Muscle of arm (tissue), 12 donors: ENCODE measurements around the gene ZCCHC2. TPM values are rescaled to one million over a fixed set of nuclear protein-coding genes. Genes with fewer than 3 reads are reported as not detected.

Source experiments
- DNase-seq: peaks from one replicate; pipeline ENCODE4 v3.0.0-alpha.2; 2013
- polyA plus RNA-seq, 12 donors: library from polyadenylated mRNA; unstranded; fragments of 120-200 nt; gene quantifications; one replicate each; pipeline ENCODE4 v1.2.1, GENCODE V29; 2013; ENCODE audit not compliant: insufficient read length in 12 of 12

The ZCCHC2 gene
- polyA plus RNA-seq, 12 donors: 8.0 to 19.9 (median 9.7) TPM; not detected in 1

DNA sequence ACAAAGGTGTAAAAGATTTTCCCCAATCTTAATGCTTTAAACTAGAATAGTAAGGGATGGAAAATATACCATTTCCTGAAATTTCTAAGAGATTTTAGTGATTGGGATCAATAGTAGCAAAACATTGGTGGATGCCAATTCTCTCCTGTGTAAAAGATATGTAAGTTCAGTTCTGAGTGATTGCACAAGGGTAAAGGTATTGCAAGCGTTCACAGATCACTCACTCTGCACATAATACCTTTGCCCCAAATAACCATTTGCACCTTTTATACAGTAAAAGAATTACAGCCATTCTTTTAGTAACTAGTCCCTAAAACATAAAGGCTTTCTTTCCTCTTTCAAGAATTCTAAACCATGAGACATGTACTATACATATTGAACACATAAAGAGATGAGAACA is 13.0 kb upstream of the ZCCHC2 start:
- DNase-seq: no peak

DNA sequence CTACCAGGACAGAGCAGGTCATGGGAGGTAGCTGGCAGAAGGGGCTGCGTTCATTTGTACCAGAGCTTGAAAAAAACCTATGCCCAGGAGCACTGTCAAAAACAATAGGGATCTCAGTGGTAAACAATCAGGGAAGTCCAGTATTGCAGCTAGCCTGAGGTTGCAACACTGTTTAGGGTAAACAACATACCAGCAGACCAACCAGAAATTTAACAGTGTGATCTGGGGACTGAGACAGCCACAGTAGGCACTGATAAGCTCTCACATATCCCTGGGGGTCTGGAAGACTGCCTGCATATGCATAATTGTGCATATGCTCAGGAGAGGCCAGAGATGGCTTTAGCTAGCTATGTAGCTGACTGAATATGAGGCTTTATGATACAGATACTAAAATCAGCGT is 12.0 kb upstream of the ZCCHC2 start:
- DNase-seq: no peak

DNA sequence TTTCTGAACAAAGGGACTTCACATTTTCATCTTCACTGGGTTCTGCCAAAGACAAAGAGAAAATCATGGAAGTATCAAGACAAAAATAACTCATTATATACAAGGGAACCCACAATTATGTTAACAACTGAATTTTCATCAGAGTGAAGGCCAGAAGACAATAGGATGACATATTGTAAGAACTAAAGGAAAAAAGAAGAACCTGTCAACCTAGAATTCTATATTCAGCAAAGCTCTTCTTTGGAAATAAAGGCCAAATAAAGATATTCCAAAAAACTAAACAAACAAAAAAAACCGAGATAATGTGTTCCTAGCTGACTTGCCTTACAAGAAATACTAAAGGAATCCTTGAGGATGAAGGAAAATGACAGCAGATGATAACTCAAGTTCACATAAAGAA is 10.3 kb upstream of the ZCCHC2 start:
- no peak for DNase-seq

DNA sequence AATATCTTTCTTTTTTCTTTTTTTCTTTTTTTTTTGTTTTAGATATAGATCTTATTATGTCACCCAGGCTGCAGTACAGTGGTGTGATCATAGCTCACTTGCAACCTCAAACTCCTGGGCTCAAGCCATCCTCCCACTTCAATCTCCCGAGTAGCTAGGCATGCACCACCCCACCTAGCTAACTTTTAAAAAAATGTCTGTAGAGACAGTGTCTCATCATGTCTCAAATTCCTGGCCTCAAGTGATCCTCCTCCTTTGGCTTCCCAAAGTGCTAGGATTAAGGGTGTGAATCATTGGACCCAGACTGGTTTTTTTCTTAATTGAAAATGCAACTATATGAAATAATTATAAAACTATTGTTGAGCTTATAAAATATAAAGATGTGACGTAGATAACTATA is 9.8 kb upstream of the ZCCHC2 start:
- DNase-seq: no peak

DNA sequence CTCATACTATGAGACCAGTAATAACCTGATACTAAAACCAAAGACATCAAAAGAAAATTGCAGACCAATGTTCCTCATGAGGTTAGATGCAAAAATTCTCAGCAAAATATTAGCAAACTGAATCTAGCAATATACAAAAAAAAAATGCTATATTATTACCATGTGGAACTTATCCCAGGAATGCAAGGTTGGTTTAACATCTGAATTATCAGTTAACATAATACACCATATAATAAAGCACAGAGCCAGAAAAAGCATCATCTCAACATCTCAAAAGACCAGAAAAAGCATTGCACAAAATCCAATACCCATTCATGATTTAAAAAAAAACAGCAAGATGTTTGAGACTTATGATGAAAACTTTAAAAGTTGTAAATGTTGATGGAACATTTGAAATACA is 8.3 kb upstream of the ZCCHC2 start:
- no peak for DNase-seq

DNA sequence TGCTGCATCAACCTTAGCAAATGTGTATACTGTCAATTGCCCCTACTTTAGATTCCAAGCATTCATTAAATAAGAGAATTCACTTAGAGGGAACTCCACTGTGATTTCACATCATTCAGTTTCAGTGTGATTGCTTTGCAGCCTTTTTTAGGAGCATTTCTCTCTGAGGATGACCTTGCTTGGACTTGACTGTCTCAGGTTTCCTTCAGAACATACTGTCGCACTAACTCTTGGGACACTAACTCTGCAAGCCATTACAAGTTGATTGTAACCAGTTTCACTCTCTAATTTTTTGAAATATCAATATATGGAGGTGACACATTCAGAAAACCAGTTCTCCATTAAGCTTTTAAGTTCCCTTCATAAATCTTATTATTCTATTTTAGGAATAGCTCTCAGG is 6.6 kb upstream of the ZCCHC2 start:
- no peak for DNase-seq

DNA sequence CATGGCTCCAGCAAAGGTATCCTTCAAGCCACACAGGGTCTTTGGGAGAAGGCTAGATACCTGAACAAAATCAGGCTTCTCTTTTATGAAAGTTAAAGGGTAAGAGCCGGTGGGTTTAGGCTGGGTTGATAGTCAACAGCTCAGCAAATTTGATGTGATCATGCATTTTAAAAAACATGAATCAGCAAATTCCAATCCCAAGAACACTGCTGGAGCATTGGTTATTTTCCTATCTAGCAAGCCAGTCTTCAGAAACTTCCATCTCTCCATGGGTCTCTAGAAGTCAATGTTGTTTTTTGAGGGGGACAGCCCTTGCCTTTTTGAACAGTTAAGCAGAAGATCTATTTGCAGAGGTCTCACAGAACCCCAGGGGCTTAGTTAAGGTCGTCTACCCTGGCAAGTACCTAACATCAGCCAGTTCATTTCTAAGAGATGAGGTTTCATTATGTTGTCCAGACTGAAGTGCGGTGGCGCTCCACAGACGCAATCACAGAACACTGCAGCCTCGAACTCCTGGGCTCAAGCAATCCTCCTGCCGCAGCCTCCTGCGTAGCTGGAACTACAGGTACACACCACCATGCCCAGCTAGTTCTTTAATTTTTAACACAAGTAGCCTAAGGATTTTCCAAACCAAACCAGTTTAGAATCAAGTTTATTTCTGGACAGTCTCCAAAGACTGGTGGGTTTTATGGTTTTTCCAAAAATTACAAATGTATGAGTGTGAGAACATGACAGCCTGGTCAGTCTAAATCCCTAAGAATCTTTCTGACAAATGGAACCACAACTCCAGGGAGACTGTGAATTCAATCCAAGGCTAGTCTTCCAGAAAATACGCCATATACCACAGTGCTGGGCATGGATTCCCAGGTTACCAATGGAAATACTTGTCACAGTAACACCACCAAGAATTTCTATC is 4.1 kb upstream of the ZCCHC2 start:
- DNase-seq: no peak

DNA sequence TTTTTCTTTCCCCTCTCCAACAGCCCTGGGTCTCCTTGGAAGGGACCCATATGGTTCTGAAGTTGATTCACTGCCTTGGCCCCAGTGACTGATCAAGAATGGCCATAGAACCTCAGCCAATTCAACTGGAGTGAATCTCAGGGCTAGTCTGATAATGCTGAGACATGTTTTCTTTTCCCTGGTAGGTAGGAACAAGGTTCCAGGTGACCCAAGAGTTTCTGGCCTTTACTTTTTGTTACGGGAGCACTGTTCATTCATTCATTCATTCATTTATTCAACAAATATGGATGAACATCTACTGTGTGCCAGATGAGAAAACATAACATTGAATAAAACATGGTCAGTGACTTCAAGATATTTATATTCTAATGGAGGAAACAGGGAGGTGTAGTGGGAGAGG is 3.1 kb upstream of the ZCCHC2 start:
- DNase-seq: no peak

DNA sequence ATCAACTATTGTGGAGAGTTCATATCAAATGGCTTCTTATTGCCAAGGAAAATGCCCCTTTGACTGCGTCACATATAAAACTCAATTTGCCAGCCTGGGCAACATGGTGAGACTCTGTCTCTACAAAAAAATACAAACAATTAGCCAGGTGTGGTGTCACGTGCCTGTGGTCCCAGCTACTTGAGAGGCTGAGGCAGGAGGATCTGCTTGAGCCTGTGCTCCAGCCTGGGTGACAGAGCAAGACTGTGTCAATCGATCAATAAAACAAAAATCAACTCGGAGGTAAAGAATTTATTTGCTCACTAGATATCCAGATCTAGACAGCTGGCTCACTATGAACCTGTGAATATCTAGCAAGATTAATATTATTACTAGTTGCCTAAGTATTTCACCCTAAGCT is 1.7 kb upstream of the ZCCHC2 start:
- DNase-seq: no peak

DNA sequence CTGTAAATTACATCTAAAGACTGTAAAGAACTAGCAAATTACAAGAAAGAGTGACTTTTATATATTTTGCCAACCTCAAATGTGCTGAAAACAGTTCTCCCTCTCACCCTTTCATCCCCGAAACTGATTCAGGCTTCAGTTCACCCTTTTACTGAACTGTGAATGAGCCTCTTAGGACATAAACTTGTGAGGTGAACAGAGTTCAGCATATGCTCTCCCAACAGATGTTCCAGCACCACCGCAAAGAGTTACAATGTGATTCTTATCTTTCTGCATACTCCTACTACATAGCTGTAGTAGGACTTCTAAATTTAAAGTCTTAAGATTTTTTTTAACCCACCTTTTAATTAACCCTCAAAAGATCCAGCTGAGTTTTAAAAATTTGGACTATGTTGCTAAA is 1.2 kb upstream of the ZCCHC2 start:
- DNase-seq: no peak

DNA sequence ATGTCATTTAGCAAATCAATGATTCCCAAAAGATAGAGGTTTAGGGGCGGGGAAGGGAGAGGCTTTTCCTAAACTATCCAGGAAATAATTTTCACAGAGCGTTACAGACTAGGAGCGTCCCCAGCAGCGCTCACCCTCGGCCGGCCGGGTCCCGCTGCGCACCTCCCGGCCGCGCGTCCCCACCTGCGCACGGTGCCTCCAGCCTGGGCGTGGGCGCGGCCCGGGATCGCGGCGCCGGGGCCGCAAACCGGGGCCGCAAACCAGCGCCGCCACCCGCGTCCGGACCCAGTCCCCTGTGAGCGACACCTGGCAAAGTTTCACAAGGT is 684 bp upstream of the ZCCHC2 start:
- no peak for DNase-seq

DNA sequence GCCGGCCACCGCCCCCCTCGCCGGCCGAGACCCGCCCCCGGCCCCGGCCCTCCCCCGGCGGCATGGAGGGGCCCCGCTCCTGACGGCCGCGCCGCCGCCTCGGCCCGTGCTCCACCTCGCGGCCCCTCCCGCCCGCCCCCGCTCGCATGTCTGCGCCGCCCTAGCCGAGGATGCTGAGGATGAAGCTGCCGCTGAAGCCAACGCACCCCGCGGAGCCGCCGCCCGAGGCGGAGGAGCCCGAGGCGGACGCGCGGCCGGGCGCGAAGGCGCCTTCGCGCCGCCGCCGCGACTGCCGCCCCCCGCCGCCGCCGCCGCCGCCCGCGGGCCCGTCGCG is 397 bp downstream of the ZCCHC2 start:
- DNase-seq: no peak

DNA sequence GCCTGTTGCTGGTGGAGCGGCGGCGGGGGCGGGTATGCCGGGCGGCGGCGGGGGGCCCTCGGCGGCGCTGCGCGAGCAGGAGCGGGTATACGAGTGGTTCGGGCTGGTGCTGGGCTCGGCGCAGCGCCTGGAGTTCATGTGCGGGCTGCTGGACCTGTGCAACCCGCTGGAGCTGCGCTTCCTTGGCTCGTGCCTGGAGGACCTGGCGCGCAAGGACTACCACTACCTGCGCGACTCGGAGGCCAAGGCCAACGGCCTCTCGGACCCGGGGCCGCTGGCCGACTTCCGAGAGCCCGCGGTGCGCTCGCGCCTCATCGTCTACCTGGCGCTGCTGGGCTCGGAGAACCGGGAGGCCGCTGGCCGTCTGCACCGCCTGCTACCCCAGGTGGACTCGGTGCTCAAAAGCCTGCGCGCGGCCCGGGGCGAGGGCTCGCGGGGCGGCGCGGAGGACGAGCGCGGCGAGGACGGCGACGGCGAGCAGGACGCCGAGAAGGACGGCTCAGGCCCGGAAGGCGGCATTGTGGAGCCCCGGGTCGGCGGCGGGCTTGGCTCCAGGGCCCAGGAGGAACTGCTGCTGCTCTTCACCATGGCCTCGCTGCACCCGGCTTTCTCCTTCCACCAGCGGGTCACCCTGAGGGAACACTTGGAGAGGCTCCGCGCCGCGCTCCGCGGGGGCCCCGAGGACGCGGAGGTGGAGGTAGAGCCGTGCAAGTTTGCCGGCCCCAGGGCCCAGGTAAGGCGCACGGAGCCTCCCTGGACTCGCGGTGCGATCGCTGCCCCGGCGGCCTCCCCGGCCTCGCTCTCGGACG is 1.0 kb downstream of the ZCCHC2 start:
- peak; percentile 50 for DNase-seq

DNA sequence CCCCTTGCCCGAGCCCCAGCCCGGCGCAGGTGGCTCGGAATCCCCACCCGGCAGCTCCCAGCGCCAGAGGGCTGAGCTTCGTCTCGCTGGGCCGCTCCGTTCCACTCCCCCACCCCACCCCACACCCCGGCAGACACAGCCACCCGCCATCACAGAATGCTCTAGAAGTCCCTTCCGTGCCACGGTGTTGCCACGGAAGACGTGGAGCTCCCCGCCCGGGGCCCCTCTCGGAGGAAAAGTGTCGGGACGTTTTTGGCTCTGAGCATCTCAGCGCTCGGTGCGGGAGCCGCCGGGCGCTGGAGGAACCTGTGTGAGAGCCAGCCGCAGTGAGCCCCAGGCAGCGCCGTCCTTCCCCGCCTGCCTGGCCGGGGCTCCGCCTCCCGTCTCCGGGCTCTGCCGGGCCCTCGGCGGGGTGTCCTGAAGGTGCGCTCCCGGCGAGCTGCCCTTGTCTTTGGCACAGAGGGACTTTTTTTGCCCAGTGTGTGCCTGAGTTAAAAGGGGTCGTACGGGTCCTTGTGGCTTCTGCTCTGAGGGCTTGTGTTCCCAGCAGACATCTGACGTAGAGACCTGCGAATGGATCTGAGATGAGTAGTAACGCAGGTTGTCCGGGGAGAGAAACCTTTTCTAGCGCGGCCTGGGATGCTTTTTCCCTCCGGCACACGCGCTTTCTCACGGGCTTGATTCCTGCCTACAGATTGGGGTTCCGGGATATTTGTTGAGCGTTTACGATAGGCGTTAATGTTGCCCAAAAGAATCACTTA is 1.8 kb downstream of the ZCCHC2 start:
- peak; percentile 57 for DNase-seq

DNA sequence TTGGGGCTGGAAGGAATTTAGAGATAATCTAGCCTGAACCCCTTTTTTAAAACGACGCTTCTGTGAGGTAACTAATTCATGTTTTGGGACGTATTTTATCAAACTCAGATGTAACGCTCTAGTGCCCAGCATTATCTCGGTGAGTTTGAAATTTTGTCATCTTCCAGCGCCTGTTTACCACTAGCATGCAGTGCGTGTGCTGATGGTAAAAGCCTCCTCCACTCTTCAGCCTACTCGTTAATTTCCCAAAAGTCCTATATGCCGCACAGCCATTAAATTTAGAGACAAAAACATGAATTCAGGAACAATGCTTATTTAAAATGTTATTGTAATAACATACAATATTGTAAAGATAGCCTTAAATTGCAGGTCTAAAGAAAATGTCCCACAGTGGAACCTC is 2.8 kb downstream of the ZCCHC2 start:
- no peak for DNase-seq

DNA sequence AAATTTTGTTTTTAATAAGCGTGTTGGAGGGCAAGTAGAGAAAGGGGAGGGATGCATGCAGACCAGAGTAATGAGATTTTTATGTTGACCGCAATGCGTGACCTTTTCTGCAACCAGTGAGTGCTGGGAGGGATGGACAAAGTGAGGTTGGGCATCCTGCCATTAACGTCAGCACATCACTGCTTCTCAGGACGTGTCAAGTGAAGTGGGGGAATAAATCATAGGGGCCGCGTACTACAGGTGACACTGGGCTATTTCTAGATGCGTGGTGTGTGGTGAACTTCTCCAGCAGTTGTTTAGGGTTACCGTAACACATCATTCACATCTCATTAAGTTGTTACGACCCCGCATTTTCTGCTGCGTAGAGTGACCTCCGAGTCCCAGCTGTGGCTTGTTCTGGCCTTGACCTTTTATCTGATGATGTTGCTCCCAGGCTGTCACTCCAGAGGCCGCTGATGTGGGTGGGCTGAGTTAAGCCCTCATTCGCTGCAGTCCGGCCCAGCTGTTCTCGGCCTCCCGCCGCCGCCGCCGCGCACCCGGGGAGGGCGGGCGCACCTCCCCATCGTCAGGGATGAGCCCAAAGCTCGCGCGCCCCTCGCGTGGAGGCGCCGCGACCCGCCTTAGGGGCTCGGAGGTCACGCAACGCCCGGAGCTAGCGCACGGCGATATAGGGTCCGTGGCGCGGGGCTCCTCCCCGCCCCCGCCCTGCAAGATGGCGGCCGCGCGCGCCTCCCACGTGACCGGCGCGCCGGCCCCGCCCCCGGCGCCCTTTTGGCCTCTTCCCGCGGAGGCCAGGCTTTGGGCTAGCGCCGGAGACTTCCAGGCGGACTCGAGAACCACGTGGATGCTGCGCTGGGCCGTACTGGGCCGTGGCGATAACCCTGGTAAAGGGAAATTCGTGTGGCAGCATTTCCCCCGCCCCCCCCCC is 3.5 kb downstream of the ZCCHC2 start:
- peak; percentile 73 for DNase-seq

DNA sequence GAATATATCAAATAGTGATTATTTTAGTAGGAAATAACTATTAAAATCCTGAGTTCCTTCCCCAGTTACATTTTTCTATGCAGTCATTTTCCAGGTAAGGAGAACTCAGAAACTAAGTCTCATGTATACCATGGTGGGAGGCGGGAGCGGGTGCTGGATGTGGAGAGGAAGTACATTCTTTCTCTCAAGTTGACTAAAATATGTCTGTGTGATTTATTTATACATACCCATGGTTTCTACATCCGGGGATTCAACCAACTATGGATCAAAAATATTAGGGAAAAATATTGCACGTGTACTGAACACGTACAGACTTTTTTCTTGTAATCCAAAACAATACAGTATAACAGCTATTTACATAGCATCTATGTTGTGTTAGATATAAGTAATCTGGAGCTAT is 6.8 kb downstream of the ZCCHC2 start:
- no peak for DNase-seq

DNA sequence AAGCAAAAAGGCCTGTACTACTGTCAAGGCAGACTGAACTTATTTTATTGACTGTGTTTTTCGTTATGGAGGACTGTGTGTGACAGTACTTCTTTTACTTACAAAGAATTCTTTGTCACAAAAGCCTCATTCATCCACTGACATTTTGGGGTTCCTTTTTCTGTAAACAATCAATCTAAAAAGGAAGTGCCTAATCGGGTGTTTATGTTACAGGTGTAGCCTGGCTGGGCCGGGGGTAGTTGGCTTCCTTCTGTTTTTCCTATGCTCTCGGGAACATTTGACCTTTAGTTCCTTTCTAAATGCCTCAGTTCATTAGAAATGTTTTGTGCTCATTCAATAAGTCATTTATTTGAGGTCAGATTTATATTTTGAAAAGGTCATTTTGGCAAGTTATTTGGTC is 8.3 kb downstream of the ZCCHC2 start:
- DNase-seq: no peak

DNA sequence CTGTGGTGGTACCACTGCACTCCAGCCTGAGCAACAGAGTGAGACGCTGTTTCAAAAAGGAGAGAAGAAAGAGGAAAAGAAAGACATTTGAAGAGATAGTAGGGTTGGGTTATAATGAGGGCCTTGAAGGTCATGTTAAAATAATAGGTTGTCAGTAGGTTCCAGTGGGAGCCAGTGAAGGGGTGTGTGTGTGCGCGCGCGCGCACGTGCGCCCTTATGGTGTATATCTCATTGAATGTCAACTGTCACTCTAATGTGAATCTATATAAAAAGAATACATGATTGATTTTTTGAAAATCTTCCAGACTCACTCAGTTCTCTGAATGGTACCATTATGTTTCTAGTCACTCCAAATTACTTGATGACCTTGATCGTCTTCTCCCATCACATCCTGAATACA is 9.1 kb downstream of the ZCCHC2 start:
- DNase-seq: no peak

DNA sequence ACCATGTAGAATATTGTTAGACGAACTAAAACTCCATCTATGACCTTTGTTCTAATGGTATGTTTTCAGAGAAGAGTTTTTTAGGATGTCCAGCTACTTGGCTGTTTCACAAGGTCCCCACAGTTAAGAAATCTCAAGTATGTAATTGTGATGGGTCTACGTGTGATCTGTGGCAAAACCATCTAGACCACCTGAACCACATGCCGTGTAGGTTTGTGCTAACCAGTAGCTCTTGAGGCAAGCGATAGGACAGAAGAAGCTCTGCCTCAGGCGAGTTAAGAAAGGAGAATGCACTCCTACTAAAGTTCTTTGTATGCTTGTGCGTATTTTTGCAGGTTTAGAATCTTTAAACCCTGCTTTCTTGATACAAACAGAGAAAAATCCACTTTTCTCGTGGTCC is 13.2 kb downstream of the ZCCHC2 start:
- no peak for DNase-seq

DNA sequence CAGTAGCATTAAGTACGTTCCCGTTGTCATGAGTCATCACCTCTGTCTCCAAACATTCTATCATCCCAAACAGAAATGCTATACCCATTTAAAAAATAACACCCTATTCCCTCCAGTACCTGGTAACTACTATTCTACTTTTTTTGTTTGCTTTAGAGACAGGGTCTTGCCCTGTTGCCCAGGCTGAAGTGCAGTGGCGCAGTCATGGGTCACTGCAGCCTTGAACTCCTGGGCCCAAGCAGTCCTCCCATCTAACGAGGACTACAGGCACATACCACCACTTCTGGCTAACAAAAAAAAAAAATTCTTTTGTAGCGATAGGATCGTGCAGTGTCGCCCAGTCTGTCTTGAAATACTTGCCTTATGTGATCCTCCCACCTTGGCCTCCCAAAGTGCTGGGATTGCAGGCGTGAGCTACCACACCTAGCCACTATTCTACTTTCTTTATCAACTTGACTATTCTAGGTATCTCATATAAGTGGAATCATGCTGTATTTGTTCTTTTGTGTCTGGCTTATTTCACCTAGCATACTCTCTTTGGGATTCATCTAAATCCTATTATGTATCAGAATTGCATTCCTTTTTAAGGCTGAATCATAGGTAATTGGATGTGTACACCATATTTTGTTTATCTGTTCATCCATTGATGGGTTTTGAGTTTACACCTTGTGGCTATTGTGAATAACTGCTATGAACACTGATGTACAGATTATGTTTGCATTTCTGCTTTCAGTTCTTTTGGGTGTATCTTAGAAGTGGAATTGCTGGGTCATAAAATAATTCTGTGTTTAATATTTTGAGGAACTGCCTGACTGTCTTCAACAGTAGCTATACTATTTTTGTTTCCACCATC is 14.4 kb downstream of the ZCCHC2 start:
- no peak for DNase-seq
